HepG2 (cell line): ENCODE data around the gene PRSS36. TPM values are rescaled to one million over a fixed set of nuclear protein-coding genes. Genes with fewer than 3 reads are reported as not detected.

Experiments used
- CENPX ChIP-seq: sonication (generic); formaldehyde crosslinking; IDR thresholded peaks from 2 replicates; pipeline ENCODE4 v1.9.0; 2021; ENCODE audit warnings: mild to moderate bottlenecking, missing genetic modification reagents, moderate library complexity
- CREBL2 ChIP-seq: sonication (generic); formaldehyde crosslinking; IDR thresholded peaks from 2 replicates; pipeline ENCODE4 v1.8.1; 2023; ENCODE audit warnings: missing genetic modification reagents, mild to moderate bottlenecking, borderline replicate concordance
- ETV6 ChIP-seq: sonication (generic); formaldehyde crosslinking; conservative IDR thresholded peaks from 2 replicates; pipeline ENCODE4 v1.4.0; 2020; ENCODE audit warnings: missing genetic modification reagents
- HNRNPK ChIP-seq: fragments of 200-400 bp; formaldehyde crosslinking; IDR thresholded peaks from 2 replicates; pipeline ENCODE4 v1.6.1; 2018; ENCODE audit warnings: low read length, low read depth, moderate library complexity, mild to moderate bottlenecking; ENCODE audit not compliant: poor library complexity, severe bottlenecking
- LBX2 ChIP-seq: sonication (generic); formaldehyde crosslinking; IDR thresholded peaks from 2 replicates; pipeline ENCODE4 v1.5.0; 2020; ENCODE audit warnings: missing genetic modification reagents, mild to moderate bottlenecking, borderline replicate concordance
- NFYC ChIP-seq: IDR thresholded peaks from 2 replicates; pipeline ENCODE4 v1.6.1; 2016; ENCODE audit warnings: missing genetic modification reagents, missing compliant biosample characterization
- PATZ1 ChIP-seq: sonication (generic); formaldehyde crosslinking; IDR thresholded peaks from 2 replicates; pipeline ENCODE4 v1.4.0; 2020; ENCODE audit warnings: missing genetic modification reagents
- SIN3A ChIP-seq: IDR thresholded peaks from 2 replicates; pipeline ENCODE4 v1.6.1; 2011; ENCODE audit warnings: low read depth, mild to moderate bottlenecking, control low read depth, low read length, borderline replicate concordance
- SRSF4 ChIP-seq: fragments of 200-400 bp; formaldehyde crosslinking; IDR thresholded peaks from one replicate; pipeline ENCODE4 v1.6.1; 2018; ENCODE audit warnings: mild to moderate bottlenecking, low read depth, low read length, moderate library complexity; ENCODE audit not compliant: poor library complexity, severe bottlenecking
- STAG1 ChIP-seq: sonication (generic); formaldehyde crosslinking; IDR thresholded peaks from 2 replicates; pipeline ENCODE4 v1.4.0; 2020; ENCODE audit warnings: missing genetic modification reagents
- TFE3 ChIP-seq: IDR thresholded peaks from 2 replicates; pipeline ENCODE4 v1.6.1; 2016
- THAP8 ChIP-seq: sonication (generic); formaldehyde crosslinking; IDR thresholded peaks from 2 replicates; pipeline ENCODE4 v1.5.1; 2020; ENCODE audit warnings: missing genetic modification reagents, mild to moderate bottlenecking, borderline replicate concordance
- XRCC5 ChIP-seq: fragments of 200-400 bp; formaldehyde crosslinking; optimal IDR thresholded peaks from 2 replicates; pipeline ENCODE3; 2017; ENCODE audit warnings: mild to moderate bottlenecking, low read length
- ZNF501 ChIP-seq: sonication (generic); formaldehyde crosslinking; IDR thresholded peaks from 2 replicates; pipeline ENCODE4 v1.5.1; 2020; ENCODE audit warnings: mild to moderate bottlenecking, moderate library complexity, missing genetic modification reagents
- ZNF512B ChIP-seq: sonication (generic); formaldehyde crosslinking; IDR thresholded peaks from 2 replicates; pipeline ENCODE4 v1.5.1; 2020; ENCODE audit warnings: missing genetic modification reagents, mild to moderate bottlenecking, borderline replicate concordance
- ZNF562 ChIP-seq: sonication (generic); formaldehyde crosslinking; IDR thresholded peaks from 2 replicates; pipeline ENCODE4 v1.8.0; 2022; ENCODE audit warnings: missing genetic modification reagents, borderline replicate concordance
- ZNF687 ChIP-seq: sonication (generic); formaldehyde crosslinking; IDR thresholded peaks from 2 replicates; pipeline ENCODE4 v1.5.1; 2020; ENCODE audit warnings: mild to moderate bottlenecking, missing genetic modification reagents, moderate library complexity
- polyA plus RNA-seq, 8 experiments: library from polyadenylated mRNA; depleted of rRNA in 3 of 8; stranded (reverse) in 7 of 8; unstranded in 1 of 8; fragments of >200 nt; fragmentation: Illumina TruSeq in 4 of 8; extraction: Trizol in 4 of 8; gene quantifications; 2 replicates each; pipeline versions ENCODE4 v1.2.1 to v1.2.3, GENCODE V29; 2011 to 2016; ENCODE audit warnings: low read depth in 4 of 8, missing spikeins in 1 of 8, mixed read lengths in 1 of 8; ENCODE audit not compliant: insufficient read depth in 1 of 8
- total RNA-seq, 5 experiments: library from RNA; depleted of rRNA; stranded (reverse); fragments of >200 nt; fragmentation: Illumina TruSeq; extraction: Trizol; gene quantifications; 2 replicates each; pipeline ENCODE4 v1.2.3, GENCODE V29; 2016; ENCODE audit warnings: low read depth in 1 of 5

The PRSS36 gene
- total and polyA plus RNA-seq, 2 of the 13 experiments (the other 11 are each of a cell fraction or from before 2014, with no cell fraction given) = 1.5 to 2.1 TPM

- TF ChIP-seq ZNF687 (CRISPR knock-in tag) = peak; percentile 39; the same call in 1 of the 2 replicates
- TF ChIP-seq ZNF512B (CRISPR knock-in tag) = no peak
- TF ChIP-seq SRSF4 = no peak
- no peak for TF ChIP-seq TFE3 (CRISPR knock-in tag)
- TF ChIP-seq ZNF501 (CRISPR knock-in tag) = no peak
- no peak for TF ChIP-seq CENPX (CRISPR knock-in tag)
- TF ChIP-seq STAG1 (CRISPR knock-in tag) = no peak
- no peak for TF ChIP-seq HNRNPK
- TF ChIP-seq XRCC5 = no peak
- peak; percentile 81 for TF ChIP-seq PATZ1 (CRISPR knock-in tag)
- no peak for TF ChIP-seq THAP8 (CRISPR knock-in tag)
- no peak for TF ChIP-seq LBX2 (CRISPR knock-in tag)
- no peak for TF ChIP-seq ETV6 (CRISPR knock-in tag)
- no peak for TF ChIP-seq CREBL2
- TF ChIP-seq SIN3A = no peak
- no peak for TF ChIP-seq ZNF562
- no peak for TF ChIP-seq NFYC (CRISPR knock-in tag)
These were observed 4.4 kb downstream of the PRSS36 start (continued) for GRCh38 chr16:31145398-31145990.
